Hepatocyte (in vitro differentiated cells): ENCODE measurements around the gene KMT2B. TPM values are rescaled to one million over a fixed set of nuclear protein-coding genes. Genes with fewer than 3 reads are reported as not detected.

Experiments used
- DNase-seq: peaks from one replicate; pipeline ENCODE4 v3.0.0-alpha.2; 2016; ENCODE audit warnings: low spot score
- H2AFZ ChIP-seq: fragments of 200-600 bp; sonication (generic); 2 replicates; pipeline ENCODE4 v1.6.0; 2016; ENCODE audit warnings: antibody characterized with exemption, mild to moderate bottlenecking
- H3K27ac ChIP-seq: fragments of 200-600 bp; sonication (generic); 2 replicates; pipeline ENCODE4 v1.5.1; 2016; ENCODE audit warnings: mild to moderate bottlenecking
- H3K27me3 ChIP-seq: fragments of 200-600 bp; sonication (generic); 2 replicates; pipeline ENCODE4 v1.6.1; 2016
- H3K36me3 ChIP-seq: fragments of 200-600 bp; sonication (generic); replicated peaks from 2 replicates; pipeline ENCODE4 v1.5.1; 2016; ENCODE audit warnings: low read depth; ENCODE audit not compliant: insufficient read depth
- H3K4me1 ChIP-seq: fragments of 200-600 bp; sonication (generic); 2 replicates; pipeline ENCODE4 v1.5.1; 2016; ENCODE audit warnings: mild to moderate bottlenecking, moderate library complexity; ENCODE audit not compliant: insufficient read depth
- H3K4me2 ChIP-seq: fragments of 200-600 bp; sonication (generic); 2 replicates; pipeline ENCODE4 v1.6.0; 2016
- H3K4me3 ChIP-seq: fragments of 200-600 bp; sonication (generic); 2 replicates; pipeline ENCODE4 v1.5.1; 2016; ENCODE audit warnings: mild to moderate bottlenecking
- H3K79me2 ChIP-seq: fragments of 200-600 bp; sonication (generic); 2 replicates; pipeline ENCODE4 v1.6.0; 2017; ENCODE audit warnings: mild to moderate bottlenecking
- H3K9me2 ChIP-seq: fragments of 200-600 bp; sonication (generic); replicated peaks from 2 replicates; pipeline ENCODE4 v1.6.0; 2017; ENCODE audit warnings: mild to moderate bottlenecking; ENCODE audit not compliant: insufficient read depth
- H3K9me3 ChIP-seq: fragments of 200-600 bp; sonication (generic); 2 replicates; pipeline ENCODE4 v1.5.1; 2016; ENCODE audit warnings: low read depth, mild to moderate bottlenecking
- H4K20me1 ChIP-seq: fragments of 200-600 bp; sonication (generic); 2 replicates; pipeline ENCODE4 v1.6.0; 2016; ENCODE audit warnings: mild to moderate bottlenecking; ENCODE audit not compliant: insufficient read depth, poor library complexity, severe bottlenecking
- CTCF ChIP-seq: fragments of 200-600 bp; sonication (generic); IDR thresholded peaks from 2 replicates; pipeline ENCODE4 v1.5.1; 2016; ENCODE audit warnings: antibody characterized with exemption, mild to moderate bottlenecking; ENCODE audit not compliant: poor library complexity
- EZH2 ChIP-seq: fragments of 200-600 bp; sonication (generic); IDR thresholded peaks from 2 replicates; pipeline ENCODE4 v1.6.1; 2016; ENCODE audit warnings: antibody characterized with exemption, mild to moderate bottlenecking, borderline replicate concordance
- EZH2phosphoT487 ChIP-seq: fragments of 200-600 bp; sonication (generic); IDR thresholded peaks from one replicate; pipeline ENCODE4 v1.6.1; 2018; ENCODE audit warnings: antibody characterized with exemption, mild to moderate bottlenecking, low read depth, moderate library complexity; ENCODE audit not compliant: unreplicated experiment, severe bottlenecking
- WGBS: methylation state at CpG from one replicate; pipeline ENCODE4 v1.1.6; 2016; ENCODE audit warnings: low lambda C conversion rate; ENCODE audit errors: missing lambda C conversion rate; 5-methylcytosine and 5-hydroxymethylcytosine counted together
- polyA plus RNA-seq: library from polyadenylated mRNA; unstranded; fragments of >200 nt; fragmentation: Nextera tagmentation; extraction: Ambion mirVana; gene quantifications from 2 replicates; pipeline ENCODE4 v1.2.1, GENCODE V29; 2016
- total RNA-seq: library from RNA; depleted of rRNA; stranded (reverse); fragments of >200 nt; gene quantifications from 2 replicates; pipeline ENCODE4 v1.2.3, GENCODE V29; 2014

Gene KMT2B
- total and polyA plus RNA-seq, 2 experiments from 2014 or later: 9.3 to 12.8 TPM

- H3K36me3 ChIP-seq: no peaks in the 10 kb centered on the region
- H3K4me3 ChIP-seq: no peak overlapping the region
- no peak for TF ChIP-seq CTCF
- no peak for TF ChIP-seq EZH2phosphoT487
- TF ChIP-seq EZH2: no peak
- H3K27ac ChIP-seq: no peak overlapping the region
- WGBS: 96% methylated on average over 2 of the region's 2 CpGs
- peaks cover 22% of the 10 kb centered on the region for H3K79me2 ChIP-seq
- H3K9me2 ChIP-seq: no peaks in the 10 kb centered on the region
- H4K20me1 ChIP-seq: no peaks in the 10 kb centered on the region
- peaks cover 2% of the 10 kb centered on the region for H3K27me3 ChIP-seq
- no peaks in the 10 kb centered on the region for H3K9me3 ChIP-seq
- no peak overlapping the region for H3K4me2 ChIP-seq
- no peak for DNase-seq
- peaks cover 28% of the 10 kb centered on the region for H3K4me1 ChIP-seq
- no peak overlapping the region for H2AFZ ChIP-seq
Measured at GRCh38 chr19:35759697-35760096, 41.9 kb downstream of the KMT2B start.

- Histone ChIP-seq H3K79me2 (peaks cover 22% of the 10 kb centered on the region), H3K9me3 (no peaks in the 10 kb centered on the region), H3K9me2 (no peaks in the 10 kb centered on the region), H3K27me3 (no peaks in the 10 kb centered on the region), H4K20me1 (no peaks in the 10 kb centered on the region), H3K36me3 (no peaks in the 10 kb centered on the region), H2AFZ (no peak overlapping the region), H3K4me1 (peaks cover 18% of the 10 kb centered on the region), H3K4me3 (no peak overlapping the region), H3K4me2 (no peak overlapping the region), H3K27ac (no peak overlapping the region)
- WGBS: 97% methylated on average over 4 of the region's 4 CpGs
- no peak for DNase-seq
- TF ChIP-seq CTCF: no peak
Measured at GRCh38 chr19:35760711-35761349, 43.0 kb downstream of the KMT2B start.

- 93% methylated on average over 15 of the region's 17 CpGs for WGBS
- no peak for DNase-seq
- Histone ChIP-seq H3K36me3 (no peaks in the 10 kb centered on the region), H3K27ac (no peak overlapping the region), H3K4me1 (no peaks in the 10 kb centered on the region), H4K20me1 (no peaks in the 10 kb centered on the region), H3K79me2 (peaks cover 11% of the 10 kb centered on the region), H3K27me3 (no peaks in the 10 kb centered on the region), H2AFZ (no peak overlapping the region), H3K9me2 (no peaks in the 10 kb centered on the region), H3K4me3 (no peak overlapping the region), H3K9me3 (no peaks in the 10 kb centered on the region), H3K4me2 (no peak overlapping the region)
- TF ChIP-seq EZH2: no peak
- no peak for TF ChIP-seq CTCF
- TF ChIP-seq EZH2phosphoT487: no peak
Measured at GRCh38 chr19:35764432-35765315, 46.9 kb downstream of the KMT2B start.
